Gastrocnemius medialis (tissue), 4 donors: ENCODE measurements around the gene NR4A1.

Experiments
- POLR2A ChIP-seq, 2 donors: fragments of 450-650 bp; IDR thresholded peaks; one replicate each; pipeline ENCODE4 v1.6.1; 2017; ENCODE audit warnings: antibody characterized with exemption in 2 of 2, mild to moderate bottlenecking in 2 of 2, moderate library complexity in 2 of 2
- TF ChIP-seq, protein P1 (sequence below), 5 experiments: fragments of 450-650 bp in 3 of 5; fragments of 200-600 bp in 2 of 5; sonication (generic) in 2 of 5; IDR thresholded peaks in 4 of 5; conservative IDR thresholded peaks in 1 of 5; 1 replicate in 4 of 5; 2 replicates in 1 of 5; pipeline ENCODE4 v1.5.1; 2016 to 2019; ENCODE audit warnings: antibody characterized with exemption in 5 of 5, mild to moderate bottlenecking in 3 of 5, moderate library complexity in 3 of 5

DNA sequence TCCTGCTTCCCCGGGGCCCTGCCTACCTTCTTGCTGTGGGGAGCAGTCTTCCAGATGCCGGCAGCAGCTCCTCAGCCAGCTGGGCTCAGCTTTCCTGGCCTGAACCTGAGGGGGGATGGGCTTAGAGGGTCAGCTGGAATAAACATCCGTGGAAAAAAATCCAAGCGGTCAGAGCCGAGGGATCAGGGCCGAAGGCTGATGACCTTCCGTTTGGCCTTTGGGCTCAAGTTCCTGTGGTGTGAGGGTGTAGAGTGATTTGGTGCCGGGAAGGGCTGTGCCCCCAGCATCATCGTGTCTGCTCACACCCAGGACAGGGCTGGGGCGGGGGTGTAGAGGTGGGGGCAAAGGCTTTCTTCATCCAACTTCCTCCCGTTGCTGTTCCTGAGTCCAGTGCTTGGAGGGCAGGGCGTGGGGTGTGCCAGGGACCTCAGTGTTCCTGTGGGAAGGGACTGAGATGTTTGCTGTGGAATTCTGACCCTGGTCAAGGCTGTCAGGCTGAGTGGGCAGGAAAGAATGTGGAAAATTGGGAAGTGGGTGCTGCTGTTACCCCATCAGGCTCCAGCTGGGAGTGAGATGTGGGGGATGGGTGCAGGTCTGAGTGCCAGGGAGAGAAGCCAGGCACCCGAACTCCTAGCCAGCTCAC lies 30.9 kb downstream of the NR4A1 start:
- TF ChIP-seq, protein P1, sequence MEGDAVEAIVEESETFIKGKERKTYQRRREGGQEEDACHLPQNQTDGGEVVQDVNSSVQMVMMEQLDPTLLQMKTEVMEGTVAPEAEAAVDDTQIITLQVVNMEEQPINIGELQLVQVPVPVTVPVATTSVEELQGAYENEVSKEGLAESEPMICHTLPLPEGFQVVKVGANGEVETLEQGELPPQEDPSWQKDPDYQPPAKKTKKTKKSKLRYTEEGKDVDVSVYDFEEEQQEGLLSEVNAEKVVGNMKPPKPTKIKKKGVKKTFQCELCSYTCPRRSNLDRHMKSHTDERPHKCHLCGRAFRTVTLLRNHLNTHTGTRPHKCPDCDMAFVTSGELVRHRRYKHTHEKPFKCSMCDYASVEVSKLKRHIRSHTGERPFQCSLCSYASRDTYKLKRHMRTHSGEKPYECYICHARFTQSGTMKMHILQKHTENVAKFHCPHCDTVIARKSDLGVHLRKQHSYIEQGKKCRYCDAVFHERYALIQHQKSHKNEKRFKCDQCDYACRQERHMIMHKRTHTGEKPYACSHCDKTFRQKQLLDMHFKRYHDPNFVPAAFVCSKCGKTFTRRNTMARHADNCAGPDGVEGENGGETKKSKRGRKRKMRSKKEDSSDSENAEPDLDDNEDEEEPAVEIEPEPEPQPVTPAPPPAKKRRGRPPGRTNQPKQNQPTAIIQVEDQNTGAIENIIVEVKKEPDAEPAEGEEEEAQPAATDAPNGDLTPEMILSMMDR (IDR thresholded peaks at IDR 0.05 in 4 of 5, conservative IDR thresholded peaks at IDR 0.05 in 1 of 5) = no peak
- no peak for TF ChIP-seq POLR2A (IDR thresholded peaks at IDR 0.05)
